ENCODE data around the gene PPP5C. TPM values are rescaled to one million over a fixed set of nuclear protein-coding genes. Genes with fewer than 3 reads are reported as not detected.
"Not testable (repeated sequence)": the region's sequence is repeated elsewhere in the genome, so short reads cannot be mapped to it uniquely, and the experiment has no call there.

Gene PPP5C
- total RNA-seq, 1 experiment from 2014 or later = 89.7 TPM

DNA sequence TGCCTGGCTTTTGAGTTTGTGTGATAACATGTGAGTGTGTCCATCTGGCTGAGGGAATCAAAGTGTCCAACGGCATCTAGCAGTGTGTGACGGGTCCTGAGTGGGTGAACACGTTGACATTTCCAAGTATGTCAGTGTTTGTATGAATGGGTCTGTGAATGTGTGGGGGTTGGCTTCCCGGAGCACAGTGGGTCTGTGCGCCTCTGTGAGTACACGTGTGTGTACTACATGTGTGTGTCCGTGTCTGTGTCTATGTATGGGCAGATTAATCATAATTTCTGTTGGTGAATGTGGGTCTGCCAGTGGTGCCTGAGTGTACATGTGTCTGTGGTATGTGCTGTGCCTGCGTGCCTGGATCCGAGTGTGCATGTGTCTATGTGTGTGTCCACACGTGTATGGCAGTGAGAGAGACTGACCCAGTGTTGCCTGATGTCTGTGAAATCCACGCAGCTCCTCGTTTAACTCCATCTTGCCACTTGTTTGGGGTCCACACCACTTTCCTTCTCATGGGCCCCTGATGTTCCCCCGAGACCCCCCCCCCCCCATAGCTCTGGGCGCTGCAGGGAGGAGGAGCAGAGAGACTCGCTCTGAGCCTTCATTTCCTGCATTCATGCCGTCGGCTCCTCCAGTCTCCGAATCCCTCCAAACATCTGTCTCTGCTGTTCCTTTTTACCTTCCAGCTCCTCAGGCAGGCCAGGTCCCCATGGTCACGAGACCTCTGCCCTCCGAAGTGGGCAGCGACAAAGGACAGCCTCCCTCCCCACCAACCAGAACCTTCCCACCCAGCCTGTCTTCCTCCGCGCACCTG is 61.2 kb downstream of the PPP5C start:
- DNase-seq (ENCODE audit: low read depth) = no peak

DNA sequence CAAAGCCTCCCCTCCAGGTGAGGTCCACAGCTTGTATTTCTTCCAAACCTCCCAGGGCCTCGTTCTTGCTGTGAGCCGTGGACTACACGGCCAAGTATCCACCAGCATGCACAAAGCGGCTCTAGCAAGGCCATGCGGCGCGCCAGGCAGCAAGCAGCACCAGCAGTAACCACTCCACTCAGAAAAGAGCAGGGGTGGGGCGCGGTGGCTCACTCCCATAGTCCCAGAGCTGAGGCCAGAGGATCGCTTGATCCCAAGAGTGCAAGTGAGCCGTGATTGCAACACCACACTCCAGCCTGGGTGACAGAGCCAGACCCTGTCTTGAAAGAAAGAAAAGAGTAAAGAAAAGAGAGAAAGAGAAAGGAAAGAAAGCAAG is 61.8 kb downstream of the PPP5C start:
- no peak for DNase-seq (ENCODE audit: low read depth)

DNA sequence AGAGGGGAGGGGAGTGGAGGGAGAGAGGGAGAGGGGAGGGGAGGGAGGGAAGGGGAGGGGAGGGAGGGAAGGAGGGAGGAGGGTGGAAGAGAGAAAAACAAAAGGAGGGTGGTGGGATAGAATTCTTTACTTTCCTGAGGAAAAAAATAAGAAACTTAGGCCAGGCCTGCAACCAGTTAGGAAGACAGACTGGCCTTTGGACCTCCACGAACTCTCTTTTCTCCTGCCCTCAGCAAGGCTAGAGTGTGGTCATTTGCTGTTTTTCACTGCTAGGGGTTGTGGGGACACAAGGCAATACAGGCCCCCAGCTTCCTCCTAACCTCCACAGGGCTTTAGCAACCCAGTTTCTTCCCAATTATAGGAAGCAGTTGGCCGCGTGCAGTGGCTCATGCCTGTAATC is 62.3 kb downstream of the PPP5C start:
- no peak for DNase-seq (ENCODE audit: low read depth)

DNA sequence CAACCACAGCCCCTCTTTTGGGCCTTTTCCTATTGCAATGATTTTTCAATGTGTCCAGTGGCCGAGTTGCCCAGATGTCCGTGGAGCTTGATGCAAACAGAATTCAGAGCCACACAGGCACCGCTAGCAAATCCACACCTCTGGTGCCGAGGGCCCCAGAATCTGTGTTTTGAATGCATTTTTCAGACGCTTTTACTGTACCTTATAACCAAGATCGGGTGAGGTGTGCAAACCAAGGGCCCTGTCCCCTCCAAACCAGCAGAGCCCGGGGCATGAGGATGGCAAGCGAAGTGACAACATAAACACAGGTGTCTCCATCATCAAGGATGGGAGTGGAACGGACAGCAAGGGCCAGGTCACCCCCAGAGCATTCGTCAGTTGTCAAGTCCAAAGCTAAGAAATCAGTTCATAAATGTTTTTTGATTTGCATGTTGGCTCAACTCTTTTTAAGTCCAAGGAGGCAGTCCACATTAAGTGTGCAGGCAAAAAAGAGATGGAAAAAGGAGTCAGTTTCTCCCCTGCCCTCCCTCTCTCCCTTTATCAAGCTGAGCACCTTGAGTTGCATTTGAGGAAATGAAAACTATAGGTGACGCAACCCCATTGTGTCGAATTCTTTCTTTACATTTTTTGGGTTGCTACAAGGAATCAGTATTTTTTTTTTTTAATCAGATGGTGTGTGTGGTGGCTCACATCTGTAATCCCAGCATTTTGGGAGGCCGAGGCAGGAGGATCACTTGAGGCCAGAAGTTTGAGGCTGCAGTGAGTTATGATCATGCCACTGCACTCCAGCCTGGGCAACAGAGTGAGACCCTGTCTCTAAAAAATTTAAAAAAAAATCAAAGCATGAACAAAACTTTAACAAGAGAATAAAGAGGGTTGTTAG is 63.6 kb downstream of the PPP5C start:
- no peak for DNase-seq (ENCODE audit: low read depth)

DNA sequence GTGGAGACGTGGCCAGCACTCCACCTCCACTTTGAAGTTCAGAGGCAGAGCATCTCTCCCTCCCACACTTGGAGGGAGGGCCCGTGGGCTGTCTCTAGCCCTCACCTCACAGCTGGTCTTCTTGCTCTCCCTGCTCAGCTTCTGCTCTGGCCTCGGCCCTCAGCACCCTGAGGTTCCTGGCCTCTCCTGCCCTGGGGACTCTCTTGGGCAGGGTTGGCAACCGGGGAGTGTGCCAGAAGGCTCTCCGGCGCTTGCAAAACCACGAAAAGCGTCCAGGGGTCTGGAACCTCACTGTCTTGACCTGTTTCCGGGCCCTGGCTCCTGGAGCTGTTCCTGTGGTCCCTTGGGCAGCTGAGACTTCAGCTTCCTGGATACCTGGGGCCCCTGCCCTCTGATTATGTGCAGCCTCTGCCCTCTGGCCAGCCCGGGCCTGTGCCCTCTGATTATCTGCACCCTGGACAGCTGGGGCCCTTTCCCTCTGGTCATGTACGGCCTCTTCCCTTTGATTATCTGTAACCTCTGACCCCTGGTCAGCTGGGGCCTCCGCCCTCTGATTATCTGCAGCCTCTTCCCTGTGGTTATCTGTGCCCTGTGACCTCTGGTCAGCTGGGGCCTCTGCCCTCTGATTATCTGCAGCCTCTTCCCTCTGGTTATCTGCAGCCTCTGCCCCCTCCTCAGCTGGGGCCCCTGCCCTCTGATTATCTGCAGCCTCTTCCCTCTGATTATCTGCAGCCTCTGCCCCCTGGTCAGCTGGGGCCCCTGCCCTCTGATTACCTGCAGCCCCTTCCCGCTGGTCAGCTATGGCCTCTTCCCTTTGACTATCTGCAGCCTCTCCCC is 64.4 kb downstream of the PPP5C start:
- no peak for DNase-seq (ENCODE audit: low read depth)

DNA sequence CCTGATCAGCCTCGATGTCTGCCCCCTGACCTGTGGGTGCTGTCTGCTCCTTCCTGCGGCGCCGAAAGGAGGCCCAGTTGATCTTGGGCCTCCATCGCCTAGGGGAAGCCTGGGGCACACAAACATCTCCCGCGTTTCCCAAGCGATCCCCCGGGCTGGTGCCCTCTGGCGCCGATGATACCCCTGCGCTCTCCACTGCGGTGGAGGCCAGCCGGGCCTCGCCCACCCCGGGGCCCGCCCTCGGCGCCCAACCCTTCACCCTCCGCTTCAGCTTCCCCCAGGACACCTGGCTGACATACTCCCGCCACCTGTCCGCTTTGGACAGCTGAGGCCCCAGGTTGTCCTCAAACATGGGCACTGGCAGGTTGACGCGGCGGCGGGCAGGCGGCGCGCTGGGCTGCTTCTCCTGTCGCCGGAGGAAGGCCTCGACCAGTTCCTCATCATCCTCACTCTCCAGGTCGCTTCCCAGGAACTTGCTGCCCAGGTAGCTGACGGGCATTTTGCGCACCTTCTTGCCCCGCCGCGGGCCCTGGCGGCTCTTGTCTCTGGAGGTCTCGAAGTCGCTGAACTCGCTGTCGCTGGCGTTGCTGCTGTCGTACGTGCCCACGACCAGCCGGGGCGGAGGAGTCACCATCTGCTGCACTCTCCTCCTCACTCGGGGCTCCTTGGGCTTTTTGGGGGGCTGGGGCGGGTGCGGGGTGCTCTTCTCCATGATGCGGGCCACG is 65.2 kb downstream of the PPP5C start:
- no peak for DNase-seq (ENCODE audit: low read depth)

GRCh38 chr19:46412650-46413261 is 65.9 kb downstream of the PPP5C start:
- DNase-seq (ENCODE audit: low read depth) = no peak

- peak; percentile 80 for DNase-seq (ENCODE audit: low read depth)
Measured at GRCh38 chr19:46413262-46414031, 66.6 kb downstream of the PPP5C start, which contains the start of gene CCDC8. CCDC8 (minus strand) TSS chr19:46413564; CDS start chr19:46412810, 754 bp downstream.

- DNase-seq (ENCODE audit: low read depth) = not testable (repeated sequence)
Measured at GRCh38 chr19:46414899-46415298, 68.0 kb downstream of the PPP5C start.

- DNase-seq (ENCODE audit: low read depth) = peak; percentile 71
Measured at GRCh38 chr19:46415804-46416709, 69.2 kb downstream of the PPP5C start.

- no peak for DNase-seq (ENCODE audit: low read depth)
Measured at GRCh38 chr19:46420056-46420455, 73.2 kb downstream of the PPP5C start.

- no peak for DNase-seq (ENCODE audit: low read depth)
Measured at GRCh38 chr19:46422344-46422743, 75.5 kb downstream of the PPP5C start.

GRCh38 chr19:46423188-46423587 is 76.3 kb downstream of the PPP5C start:
- DNase-seq (ENCODE audit: low read depth) = no peak

GRCh38 chr19:46426035-46426505 is 79.2 kb downstream of the PPP5C start:
- no peak for DNase-seq (ENCODE audit: low read depth)

GRCh38 chr19:46426506-46427162 is 79.7 kb downstream of the PPP5C start:
- DNase-seq (ENCODE audit: low read depth) = peak; percentile 69

DNA sequence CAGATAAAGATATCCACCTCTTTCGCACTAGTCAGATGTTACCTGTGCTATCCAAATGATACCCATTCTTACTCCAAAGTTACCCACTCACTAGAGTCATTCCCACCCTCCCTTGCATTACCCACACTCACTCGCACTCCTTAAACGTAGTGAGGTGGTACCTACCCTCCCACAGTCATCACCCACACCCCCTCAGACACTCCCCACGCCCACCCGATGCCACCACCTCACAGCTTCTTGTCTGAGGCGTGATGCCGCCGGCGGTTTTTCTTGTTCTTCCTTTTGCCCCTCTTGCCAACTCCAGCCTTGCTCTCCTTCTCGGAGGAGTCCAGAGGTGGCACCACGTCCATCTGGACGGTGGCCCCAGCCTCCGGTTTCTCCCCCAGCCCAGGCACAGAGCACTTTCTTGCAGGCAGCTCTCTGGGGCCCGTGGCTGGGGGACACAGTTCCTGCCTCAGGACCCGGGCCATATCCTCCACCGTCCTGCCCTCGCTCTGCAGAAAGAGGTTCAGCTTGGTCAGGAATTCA is 80.7 kb downstream of the PPP5C start:
- no peak for DNase-seq (ENCODE audit: low read depth)

- DNase-seq (ENCODE audit: low read depth) = peak; percentile 44
Measured at GRCh38 chr19:46428239-46429135, 81.6 kb downstream of the PPP5C start, which contains the start of gene PNMA8C. PNMA8C (minus strand) TSS chr19:46428936; CDS start chr19:46428359, 577 bp downstream.

Data from LHCN-M2 (cell line).